ENCODE results near the gene HOXA1.

DNA sequence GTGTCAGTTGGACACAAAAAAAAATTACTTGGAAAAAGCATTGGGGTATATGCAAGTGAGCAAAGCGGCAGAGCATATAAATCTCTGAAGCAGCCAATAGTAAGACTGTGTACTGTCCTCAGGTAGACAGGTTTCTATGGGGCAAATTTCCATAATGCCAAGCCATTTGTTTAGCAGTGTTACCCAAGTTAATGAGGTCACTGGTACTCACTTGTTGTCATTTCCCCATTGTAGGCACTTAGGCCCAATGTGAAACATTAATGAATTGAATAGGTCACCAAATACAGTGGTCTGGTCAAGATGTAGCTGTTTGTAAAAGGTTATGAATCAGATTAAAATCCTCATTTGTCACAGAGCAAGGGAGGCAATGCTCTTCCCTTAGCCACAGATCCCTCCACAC is 27.5 kb downstream of the HOXA1 start:
- TF ChIP-seq, protein P1, sequence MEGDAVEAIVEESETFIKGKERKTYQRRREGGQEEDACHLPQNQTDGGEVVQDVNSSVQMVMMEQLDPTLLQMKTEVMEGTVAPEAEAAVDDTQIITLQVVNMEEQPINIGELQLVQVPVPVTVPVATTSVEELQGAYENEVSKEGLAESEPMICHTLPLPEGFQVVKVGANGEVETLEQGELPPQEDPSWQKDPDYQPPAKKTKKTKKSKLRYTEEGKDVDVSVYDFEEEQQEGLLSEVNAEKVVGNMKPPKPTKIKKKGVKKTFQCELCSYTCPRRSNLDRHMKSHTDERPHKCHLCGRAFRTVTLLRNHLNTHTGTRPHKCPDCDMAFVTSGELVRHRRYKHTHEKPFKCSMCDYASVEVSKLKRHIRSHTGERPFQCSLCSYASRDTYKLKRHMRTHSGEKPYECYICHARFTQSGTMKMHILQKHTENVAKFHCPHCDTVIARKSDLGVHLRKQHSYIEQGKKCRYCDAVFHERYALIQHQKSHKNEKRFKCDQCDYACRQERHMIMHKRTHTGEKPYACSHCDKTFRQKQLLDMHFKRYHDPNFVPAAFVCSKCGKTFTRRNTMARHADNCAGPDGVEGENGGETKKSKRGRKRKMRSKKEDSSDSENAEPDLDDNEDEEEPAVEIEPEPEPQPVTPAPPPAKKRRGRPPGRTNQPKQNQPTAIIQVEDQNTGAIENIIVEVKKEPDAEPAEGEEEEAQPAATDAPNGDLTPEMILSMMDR (IDR thresholded peaks at IDR 0.05) = no peak
- TF ChIP-seq POLR2A (IDR thresholded peaks at IDR 0.05) = no peak

Measured in thyroid gland (tissue), 4 donors.